RWPE2 (cell line): Measurements from ENCODE around the gene GATA5.

Experiments used
- ATAC-seq: fragments of 200-7000 bp; cut with Tn5 transposase; 3 replicates; pipeline ENCODE4 v1.9.1; 2021; ENCODE audit warnings: low read depth
- DNase-seq: peaks from one replicate; pipeline ENCODE4 v3.0.0-alpha.2; 2020; ENCODE audit warnings: low spot score
- H3K27ac ChIP-seq: fragments of 450-650 bp; 2 replicates; pipeline ENCODE4 v1.5.1; 2017; ENCODE audit warnings: mild to moderate bottlenecking; ENCODE audit not compliant: poor library complexity, severe bottlenecking
- H3K27me3 ChIP-seq: fragments of 250-450 bp; sonication (Bioruptor Pico); 2 replicates; pipeline ENCODE4 v1.5.1; 2021; ENCODE audit warnings: mild to moderate bottlenecking, moderate library complexity; ENCODE audit not compliant: insufficient read depth, poor library complexity, severe bottlenecking
- H3K36me3 ChIP-seq: fragments of 250-450 bp; sonication (Bioruptor Pico); 2 replicates; pipeline ENCODE4 v1.5.1; 2020; ENCODE audit warnings: low read depth, mild to moderate bottlenecking, moderate library complexity
- H3K4me1 ChIP-seq: fragments of 250-450 bp; sonication (Bioruptor Pico); 2 replicates; pipeline ENCODE4 v1.5.1; 2021; ENCODE audit warnings: mild to moderate bottlenecking, moderate library complexity; ENCODE audit not compliant: insufficient read depth, poor library complexity, severe bottlenecking
- H3K4me3 ChIP-seq: fragments of 250-450 bp; sonication (Bioruptor Pico); 2 replicates; pipeline ENCODE4 v1.5.1; 2021; ENCODE audit warnings: mild to moderate bottlenecking, moderate library complexity; ENCODE audit not compliant: severe bottlenecking
- H3K9me3 ChIP-seq: fragments of 250-450 bp; sonication (Bioruptor Pico); 2 replicates; pipeline ENCODE4 v1.5.1; 2021; ENCODE audit warnings: mild to moderate bottlenecking, moderate library complexity; ENCODE audit not compliant: severe bottlenecking
- CTCF ChIP-seq: fragments of 450-650 bp; IDR thresholded peaks from one replicate; pipeline ENCODE4 v1.5.1; 2017; ENCODE audit warnings: mild to moderate bottlenecking, moderate library complexity; ENCODE audit not compliant: poor library complexity, severe bottlenecking

The GATA5 gene

DNA sequence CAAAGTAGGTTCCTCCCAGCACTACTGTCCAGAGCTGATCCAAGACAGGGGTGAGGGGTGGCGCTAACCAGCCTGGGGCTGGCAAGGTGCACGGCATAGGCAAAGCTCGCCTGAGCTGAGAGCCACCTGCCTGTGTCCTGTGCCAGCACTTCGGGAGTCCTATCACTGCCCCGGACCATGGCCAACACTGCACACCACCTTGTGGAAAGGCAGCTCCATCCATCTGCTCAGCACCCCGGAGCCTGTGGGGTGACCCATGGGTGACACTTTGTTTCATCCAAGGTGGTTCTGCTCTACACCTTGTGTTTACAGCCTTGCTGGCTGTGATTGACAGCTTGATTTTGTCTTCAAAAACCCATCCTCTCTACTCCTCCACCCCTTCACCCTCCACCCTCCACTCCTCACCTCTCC, 32.9 kb upstream of the GATA5 start:
- H3K4me1 ChIP-seq, result no peaks in the 10 kb centered on the region
- H3K27ac ChIP-seq, result no peak overlapping the region
- DNase-seq (no peak), ATAC-seq (peak; percentile 62)
- no peak overlapping the region for H3K4me3 ChIP-seq
- no peaks in the 10 kb centered on the region for H3K9me3 ChIP-seq
- H3K27me3 ChIP-seq, result peaks cover 22% of the 10 kb centered on the region
- no peaks in the 10 kb centered on the region for H3K36me3 ChIP-seq
- TF ChIP-seq CTCF, result no peak

- Histone ChIP-seq H3K9me3 (no peaks in the 10 kb centered on the region), H3K4me3 (no peak overlapping the region), H3K27me3 (peaks cover 17% of the 10 kb centered on the region), H3K36me3 (no peaks in the 10 kb centered on the region), H3K4me1 (no peaks in the 10 kb centered on the region), H3K27ac (no peak overlapping the region)
- ATAC-seq (peak; percentile 7; the same call in 2 of the 3 replicates), DNase-seq (no peak)
- TF ChIP-seq CTCF, result no peak
Observed at GRCh38 chr20:62507991-62508640, 32.3 kb upstream of the GATA5 start.

DNA sequence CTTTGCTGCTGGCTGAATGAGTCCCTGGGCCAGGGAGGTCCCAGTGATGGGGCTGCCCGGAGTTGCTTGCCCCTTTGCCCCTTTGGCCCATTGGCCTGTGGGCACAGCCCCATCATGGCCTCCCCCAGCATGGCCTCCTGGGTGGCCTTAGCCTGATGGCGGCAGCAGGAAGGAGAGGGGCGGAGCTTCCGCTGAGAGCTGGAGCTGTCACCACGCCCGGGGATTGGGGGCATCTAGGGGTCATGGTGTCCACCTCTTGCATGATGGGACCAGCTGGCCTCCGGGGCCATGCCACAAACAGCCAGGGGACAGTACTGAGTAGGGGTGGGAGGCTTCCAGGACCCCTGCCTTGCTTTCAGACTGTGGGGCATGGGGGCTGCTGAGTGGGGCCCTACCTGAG, 31.5 kb upstream of the GATA5 start:
- no peak for TF ChIP-seq CTCF
- no peak overlapping the region for H3K27ac ChIP-seq
- H3K36me3 ChIP-seq, result no peaks in the 10 kb centered on the region
- peaks cover 9% of the 10 kb centered on the region for H3K27me3 ChIP-seq
- no peak for DNase-seq
- no peaks in the 10 kb centered on the region for H3K4me1 ChIP-seq
- H3K4me3 ChIP-seq, result no peak overlapping the region
- H3K9me3 ChIP-seq, result no peaks in the 10 kb centered on the region
- no peak for ATAC-seq

GRCh38 chr20:62506791-62507190, 31.0 kb upstream of the GATA5 start:
- Histone ChIP-seq H3K9me3 (no peaks in the 10 kb centered on the region), H3K4me3 (no peak overlapping the region), H3K36me3 (no peaks in the 10 kb centered on the region), H3K27me3 (peaks cover 4% of the 10 kb centered on the region), H3K27ac (no peak overlapping the region), H3K4me1 (no peaks in the 10 kb centered on the region)
- TF ChIP-seq CTCF, result no peak
- ATAC-seq (no peak), DNase-seq (no peak)

DNA sequence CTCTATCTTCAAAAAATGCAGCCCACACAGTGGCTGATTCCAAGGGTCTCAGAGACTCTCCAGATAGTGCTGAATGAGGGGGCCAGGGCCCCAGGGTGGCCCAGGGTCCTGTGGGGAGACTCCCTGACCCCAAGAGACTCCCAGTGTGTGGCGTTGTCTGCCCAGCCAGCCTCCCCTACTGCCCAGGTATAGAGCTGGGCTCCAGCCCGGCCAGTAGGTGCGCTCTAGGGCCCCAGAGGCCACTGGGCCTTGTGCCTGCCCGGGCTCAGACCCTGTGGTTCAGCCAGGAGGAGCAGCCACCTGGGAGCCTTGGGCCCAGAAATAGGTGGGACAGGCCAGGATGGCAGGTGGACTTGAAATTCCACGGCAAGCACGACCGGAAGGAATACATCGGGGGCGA, 30.3 kb upstream of the GATA5 start:
- Histone ChIP-seq H3K27me3 (no peaks in the 10 kb centered on the region), H3K9me3 (no peaks in the 10 kb centered on the region), H3K36me3 (no peaks in the 10 kb centered on the region), H3K4me3 (no peak overlapping the region), H3K27ac (no peak overlapping the region), H3K4me1 (no peaks in the 10 kb centered on the region)
- DNase-seq (no peak), ATAC-seq (no peak)
- TF ChIP-seq CTCF, result no peak
